ENCODE results near the gene SGTB.
A peak's percentile ranks its signal among the peaks of the same experiment; 100 is the strongest.
"Not testable (repeated sequence)": the region's sequence is repeated elsewhere in the genome, so short reads cannot be mapped to it uniquely, and the experiment has no call there.

SGTB gene

GRCh38 chr5:65663804-65664521 is 57.9 kb downstream of the SGTB start:
- DNase-seq: peak; percentile 19

- DNase-seq: no peak
Measured at GRCh38 chr5:65654713-65655112, 67.2 kb downstream of the SGTB start.

GRCh38 chr5:65651144-65651543 is 70.8 kb downstream of the SGTB start:
- no peak for DNase-seq

GRCh38 chr5:65647941-65648340 is 74.0 kb downstream of the SGTB start:
- no peak for DNase-seq

GRCh38 chr5:65646938-65647337 is 75.0 kb downstream of the SGTB start:
- no peak for DNase-seq

GRCh38 chr5:65640240-65640639 is 81.7 kb downstream of the SGTB start:
- DNase-seq: no peak

- no peak for DNase-seq
Measured at GRCh38 chr5:65630981-65631380, 90.9 kb downstream of the SGTB start.

- no peak for DNase-seq
Measured at GRCh38 chr5:65625743-65626142, 96.2 kb downstream of the SGTB start.

GRCh38 chr5:65624571-65625555 is 97.0 kb downstream of the SGTB start, which contains the start of the genes SHLD3 and TRAPPC13:
TSS of gene SHLD3 (plus strand) at chr5:65625027. CDS start at chr5:65629588, 4,561 bp downstream.
TSS of gene TRAPPC13 (plus strand) at chr5:65625027. CDS start at chr5:65625061, 34 bp downstream.
- DNase-seq: peak; percentile 98

- no peak for DNase-seq
Measured at GRCh38 chr5:65624025-65624570, 97.8 kb downstream of the SGTB start, which contains the start of gene TRIM23. TSS of gene TRIM23 (minus strand) at chr5:65624333. CDS start at chr5:65624274, 59 bp downstream.

GRCh38 chr5:65623482-65623881 is 98.4 kb downstream of the SGTB start:
- peak; percentile 37 for DNase-seq

GRCh38 chr5:65621961-65622360 is 99.9 kb downstream of the SGTB start:
- not testable (repeated sequence) for DNase-seq

GRCh38 chr5:65620021-65620420 is 101.9 kb downstream of the SGTB start:
- DNase-seq: no peak

All from eye (tissue), 1 donor.